Measurements from ENCODE around the gene VAC14.

- TF ChIP-seq CTCF (IDR thresholded peaks at IDR 0.05) (no peak), POLR2A (IDR thresholded peaks at IDR 0.05) (no peak)
These were observed 95.9 kb downstream of the VAC14 start for GRCh38 chr16:70705056-70705455.
